Iris pigment epithelial cell (primary cell): ENCODE data around the gene GSTM4.
"Not testable (repeated sequence)": the region's sequence is repeated elsewhere in the genome, so short reads cannot be mapped to it uniquely, and the experiment has no call there.

Source experiments
- DNase-seq: peaks from one replicate; pipeline ENCODE4 v3.0.0-alpha.2; 2011; ENCODE audit warnings: low read depth

GSTM4 gene

DNA sequence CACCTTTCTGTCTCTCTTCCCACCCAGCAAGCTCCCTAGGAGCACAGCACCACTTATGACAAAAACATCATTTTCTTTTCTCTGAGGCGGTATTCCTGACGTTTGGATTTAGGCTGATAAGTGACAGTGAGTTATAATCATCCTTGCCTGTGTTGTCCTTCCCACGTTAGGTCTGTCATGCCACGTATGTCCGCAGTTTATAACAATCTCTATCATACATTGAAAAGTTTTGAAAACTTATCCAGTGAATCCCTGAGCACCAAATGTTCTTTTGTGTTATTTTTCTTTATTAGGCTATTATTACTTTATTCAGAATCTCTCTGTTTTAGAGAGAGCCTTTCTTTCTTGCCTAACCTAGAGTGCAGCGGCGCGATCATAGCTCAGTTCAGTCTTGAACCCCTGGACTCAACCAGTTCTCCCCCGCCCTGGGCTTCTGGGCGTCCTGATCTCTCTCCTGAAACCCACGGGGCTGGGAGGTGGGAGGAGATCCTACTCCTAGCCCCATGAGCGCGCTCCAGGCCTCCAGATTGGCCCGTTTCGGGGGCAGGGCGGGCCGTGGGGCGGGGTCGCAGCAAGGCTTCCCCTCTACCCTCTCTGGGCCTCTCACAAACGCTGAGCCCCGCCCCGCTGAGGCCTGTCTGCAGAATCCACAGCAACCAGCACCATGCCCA, 11.7 kb downstream of the GSTM4 start, which contains the start of gene GSTM2:
GSTM2 (plus strand) TSS at position 606 of the 671 bp plus-strand sequence; CDS start at position 665, 59 bp downstream.
- peak; percentile 86 for DNase-seq

DNA sequence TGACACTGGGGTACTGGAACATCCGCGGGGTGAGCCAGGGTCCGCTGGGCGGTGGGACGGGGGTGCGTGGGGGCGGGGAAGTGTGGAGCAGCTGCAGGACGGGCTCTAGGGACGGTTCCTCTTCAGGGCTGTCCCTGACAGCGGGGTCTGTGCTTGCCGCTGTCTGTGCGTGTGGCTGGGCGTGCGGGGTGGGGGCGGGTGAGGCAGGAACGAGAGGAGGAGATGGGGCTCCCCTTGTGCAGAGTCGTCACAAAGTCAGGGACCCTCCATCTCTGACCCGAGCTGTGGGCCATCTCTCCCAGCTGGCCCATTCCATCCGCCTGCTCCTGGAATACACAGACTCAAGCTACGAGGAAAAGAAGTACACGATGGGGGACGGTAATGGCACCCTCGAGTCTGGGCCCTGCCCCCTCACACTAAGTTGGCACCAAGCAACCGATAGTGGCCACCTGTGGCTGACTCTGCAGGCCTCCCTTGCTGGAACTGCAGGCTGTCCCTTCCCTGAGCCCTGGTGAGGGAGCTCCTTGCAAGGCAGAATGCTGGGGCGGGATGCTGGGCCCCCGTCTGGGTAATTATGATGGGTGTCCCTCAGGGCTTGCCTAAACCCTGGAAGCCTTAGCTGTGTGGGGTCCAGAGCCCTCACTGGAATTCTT, 12.3 kb downstream of the GSTM4 start:
- no peak for DNase-seq

DNA sequence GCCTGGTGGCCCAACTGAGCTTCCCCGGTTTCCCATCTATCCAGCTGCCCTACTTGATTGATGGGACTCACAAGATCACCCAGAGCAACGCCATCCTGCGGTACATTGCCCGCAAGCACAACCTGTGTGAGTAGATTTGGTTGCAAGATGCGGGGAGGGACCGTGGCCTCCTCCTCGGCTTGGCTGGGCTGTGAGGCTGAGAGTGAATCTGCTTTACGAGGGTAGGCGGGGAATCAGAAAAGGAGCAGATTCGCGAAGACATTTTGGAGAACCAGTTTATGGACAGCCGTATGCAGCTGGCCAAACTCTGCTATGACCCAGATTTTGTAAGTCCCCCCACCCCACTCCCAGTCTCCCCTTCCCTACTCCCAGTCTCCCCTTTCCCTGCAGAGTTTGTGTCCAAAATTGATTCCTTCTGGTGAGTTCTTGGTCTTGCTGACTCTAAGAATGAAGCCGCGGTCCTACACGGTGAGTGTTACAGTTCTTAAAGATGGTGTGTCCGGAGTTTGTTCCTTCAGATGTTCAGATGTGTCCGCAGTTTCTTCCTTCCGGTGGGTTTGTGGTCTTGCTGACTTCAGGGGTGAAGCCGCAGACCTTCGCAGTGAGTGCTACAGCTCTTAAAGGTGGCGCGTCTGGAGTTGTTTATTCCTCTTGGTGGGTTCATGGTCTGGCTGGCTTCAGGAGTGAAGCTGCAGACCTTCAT, 13.5 kb downstream of the GSTM4 start:
- DNase-seq = no peak

DNA sequence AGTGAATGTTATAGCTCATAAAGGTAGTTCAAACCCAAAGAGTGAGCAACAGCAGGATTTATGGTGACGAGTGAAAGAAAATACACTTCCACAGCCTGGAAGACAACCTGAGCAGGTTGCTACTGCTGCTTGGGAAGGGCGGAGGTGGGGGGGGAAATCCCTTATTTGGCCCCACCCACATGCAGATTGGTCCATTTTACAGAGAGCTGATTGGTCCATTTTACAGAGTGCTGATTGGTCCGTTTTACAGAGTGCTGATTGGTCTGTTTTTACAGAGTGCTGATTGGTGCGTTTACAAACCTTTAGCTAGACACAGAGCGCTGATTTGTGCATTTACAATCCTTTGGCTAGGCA, 14.0 kb downstream of the GSTM4 start:
- not testable (repeated sequence) for DNase-seq

DNA sequence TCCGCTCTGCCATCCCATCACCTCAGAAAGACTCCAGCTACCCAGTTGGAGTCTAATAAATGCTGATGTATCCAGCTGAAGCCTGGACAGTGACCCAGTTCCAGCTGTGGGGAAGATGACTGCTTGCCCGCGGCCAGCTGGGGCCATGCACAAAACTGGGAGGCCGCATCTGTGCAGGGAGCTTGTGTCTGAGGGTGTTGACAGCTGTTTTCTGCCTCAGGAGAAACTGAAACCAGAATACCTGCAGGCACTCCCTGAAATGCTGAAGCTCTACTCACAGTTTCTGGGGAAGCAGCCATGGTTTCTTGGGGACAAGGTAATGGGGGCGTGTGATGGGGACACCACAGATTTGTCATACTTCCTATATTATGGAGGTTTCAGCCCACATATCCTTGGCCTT, 15.2 kb downstream of the GSTM4 start:
- DNase-seq = no peak

DNA sequence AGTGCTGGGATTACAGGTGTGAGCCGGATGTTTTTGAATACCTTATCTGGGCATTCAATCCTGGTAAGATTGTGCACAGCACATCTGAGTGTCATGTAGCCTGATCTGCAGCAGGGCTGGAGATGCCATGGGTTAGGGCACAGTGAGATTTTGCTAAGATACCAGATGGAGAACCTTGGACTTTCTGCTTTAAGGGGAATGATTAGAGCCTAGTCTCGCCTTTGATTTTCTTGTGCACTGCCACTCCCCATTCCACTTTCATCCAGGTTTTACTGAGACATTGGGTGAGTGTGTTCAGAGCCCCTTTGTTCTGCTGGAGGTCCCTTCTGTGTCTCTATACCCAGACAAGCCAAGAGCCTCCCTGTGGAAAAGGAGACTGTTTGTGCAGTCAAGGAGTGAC, 18.0 kb downstream of the GSTM4 start:
- DNase-seq = not testable (repeated sequence)

DNA sequence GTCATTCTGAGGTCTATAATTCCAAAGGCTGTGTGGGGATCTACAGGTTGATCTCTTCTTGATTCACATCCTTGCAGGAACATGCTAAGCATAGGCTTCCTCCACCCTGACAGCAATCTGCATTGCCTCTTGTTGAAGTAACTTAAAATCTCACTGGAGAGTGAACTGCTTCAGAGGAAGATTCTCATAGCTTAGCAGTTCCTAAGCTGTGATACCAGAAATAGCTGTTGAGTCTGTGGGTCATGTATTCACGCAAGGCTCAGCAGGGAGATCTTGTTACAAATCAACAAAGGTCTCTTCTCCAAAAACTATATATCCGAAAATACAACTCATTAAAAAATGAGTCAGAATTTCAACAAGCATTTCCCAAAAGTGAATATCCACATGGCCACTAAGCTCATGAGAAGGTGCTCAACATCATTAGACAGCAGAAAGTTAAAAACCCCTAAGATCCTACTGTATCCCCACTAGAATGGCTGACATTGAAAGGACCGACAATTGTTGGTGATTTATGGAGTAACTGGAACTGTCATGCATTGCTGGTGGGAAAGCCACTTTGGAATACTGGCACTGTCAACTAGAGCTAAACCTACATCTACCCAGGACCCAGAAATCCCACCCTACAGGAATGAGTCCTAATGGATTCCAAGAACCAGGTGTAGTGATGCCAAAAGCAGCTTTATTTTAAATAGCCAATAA, 20.9 kb downstream of the GSTM4 start:
- not testable (repeated sequence) for DNase-seq

DNA sequence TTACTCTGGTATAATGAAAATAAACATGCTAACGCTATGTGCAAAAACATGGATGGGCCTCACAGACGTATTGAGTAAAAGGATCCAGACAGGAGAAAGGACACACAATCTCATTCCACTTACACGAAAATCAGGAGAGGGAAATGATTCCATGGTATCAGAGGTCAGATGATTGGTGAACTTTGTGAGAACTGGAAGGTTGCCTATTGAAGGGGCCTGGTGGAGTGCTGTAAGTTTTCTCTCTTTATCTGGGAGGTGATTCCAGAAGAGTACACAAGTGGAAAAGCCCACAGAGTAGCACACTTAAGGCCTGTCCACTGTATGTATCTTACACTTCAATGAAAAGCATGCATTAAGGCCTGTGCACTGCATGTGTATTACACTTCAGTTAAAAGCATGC, 21.6 kb downstream of the GSTM4 start:
- no peak for DNase-seq

DNA sequence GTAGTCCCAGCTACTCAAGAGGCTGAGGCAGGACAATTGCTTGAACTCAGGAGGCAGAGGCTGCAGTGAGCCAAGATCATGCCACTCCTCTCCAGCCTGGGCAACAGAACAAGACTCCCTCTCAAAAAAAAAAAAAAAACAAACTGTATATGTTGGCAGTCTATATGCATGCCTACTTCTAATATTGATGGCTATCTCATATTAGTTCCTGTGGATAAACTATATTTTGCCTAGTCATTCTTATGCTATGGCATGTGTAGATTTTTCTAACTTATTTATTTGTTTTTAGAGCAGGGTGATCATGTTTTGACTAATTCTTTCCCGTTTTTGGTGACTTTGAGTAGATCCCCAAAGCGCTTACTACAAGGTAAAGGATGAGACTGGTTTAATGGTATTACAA, 22.7 kb downstream of the GSTM4 start:
- not testable (repeated sequence) for DNase-seq

DNA sequence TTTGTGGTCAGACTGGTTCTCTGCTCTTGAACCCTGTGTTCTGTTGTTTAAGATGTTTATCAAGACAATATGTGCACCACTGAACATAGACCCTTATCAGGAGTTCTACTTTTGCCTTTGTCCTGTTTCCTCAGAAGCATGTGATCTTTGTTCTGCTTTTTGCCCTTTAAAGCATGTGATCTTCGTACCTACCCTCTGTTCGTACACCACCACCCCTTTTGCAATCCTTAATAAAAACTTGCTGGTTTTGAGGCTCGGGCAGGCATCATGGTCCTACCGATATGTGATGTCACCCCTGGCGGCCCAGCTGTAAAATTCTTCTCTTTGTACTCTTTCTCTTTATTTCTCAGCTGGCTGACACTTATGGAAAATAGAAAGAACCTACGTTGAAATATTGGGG, 28.9 kb downstream of the GSTM4 start:
- DNase-seq = not testable (repeated sequence)

DNA sequence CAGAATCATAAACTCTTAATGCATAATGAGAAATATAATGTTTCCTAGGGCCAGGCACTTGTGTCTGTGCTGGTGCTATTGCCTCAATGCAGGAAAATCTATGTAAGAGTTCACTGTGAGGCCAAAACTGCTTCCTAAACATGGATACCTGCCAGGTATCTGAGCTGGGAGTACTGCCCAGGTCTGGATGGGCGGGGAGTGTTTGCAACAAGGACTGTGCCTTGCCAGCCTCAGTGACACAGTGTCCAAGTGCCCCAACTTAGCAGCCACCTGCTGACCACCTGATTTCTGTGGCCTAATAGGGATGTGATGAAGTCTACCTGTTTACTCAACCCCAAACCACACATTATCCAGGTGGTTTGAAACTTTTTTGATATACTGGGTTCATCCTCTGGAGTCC, 29.5 kb downstream of the GSTM4 start:
- DNase-seq = not testable (repeated sequence)

DNA sequence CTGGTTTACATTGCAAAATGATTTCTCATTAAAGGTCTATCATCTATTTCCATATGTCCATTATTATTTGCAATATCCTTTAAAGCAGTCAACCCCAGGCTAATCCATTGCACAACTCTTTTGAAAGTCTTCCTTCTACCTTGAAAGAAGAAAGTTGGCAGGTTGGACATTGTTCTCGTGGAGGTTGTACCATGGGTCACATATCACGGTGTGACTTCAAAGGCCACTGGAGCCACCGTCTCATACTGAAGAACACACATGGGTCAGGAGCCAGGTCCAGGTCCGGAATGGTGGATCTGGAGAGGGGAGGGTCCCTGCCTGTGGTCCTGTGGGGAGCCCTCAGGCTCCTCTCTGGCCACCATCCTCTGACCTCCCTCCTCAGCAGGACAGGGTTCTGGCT, 30.0 kb downstream of the GSTM4 start:
- DNase-seq = not testable (repeated sequence)

DNA sequence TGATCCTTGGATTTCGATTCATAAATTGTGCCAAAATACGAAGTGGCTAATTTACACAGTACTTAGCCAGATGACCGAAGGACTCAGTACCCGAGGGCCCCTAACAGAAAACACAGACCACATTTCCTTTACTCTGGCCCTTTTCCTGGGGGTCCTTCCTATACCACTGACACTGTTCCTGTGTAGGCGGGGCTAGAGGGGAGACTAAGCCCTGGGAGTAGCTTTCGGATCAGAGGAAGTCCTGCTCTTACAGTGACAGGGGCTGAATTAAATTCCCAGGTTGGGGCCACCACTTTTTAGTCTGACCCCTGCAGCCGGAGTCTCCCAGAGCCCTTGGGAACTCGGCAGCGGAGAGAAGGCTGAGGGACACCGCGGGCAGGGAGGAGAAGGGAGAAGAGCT, 31.2 kb downstream of the GSTM4 start:
- not testable (repeated sequence) for DNase-seq

DNA sequence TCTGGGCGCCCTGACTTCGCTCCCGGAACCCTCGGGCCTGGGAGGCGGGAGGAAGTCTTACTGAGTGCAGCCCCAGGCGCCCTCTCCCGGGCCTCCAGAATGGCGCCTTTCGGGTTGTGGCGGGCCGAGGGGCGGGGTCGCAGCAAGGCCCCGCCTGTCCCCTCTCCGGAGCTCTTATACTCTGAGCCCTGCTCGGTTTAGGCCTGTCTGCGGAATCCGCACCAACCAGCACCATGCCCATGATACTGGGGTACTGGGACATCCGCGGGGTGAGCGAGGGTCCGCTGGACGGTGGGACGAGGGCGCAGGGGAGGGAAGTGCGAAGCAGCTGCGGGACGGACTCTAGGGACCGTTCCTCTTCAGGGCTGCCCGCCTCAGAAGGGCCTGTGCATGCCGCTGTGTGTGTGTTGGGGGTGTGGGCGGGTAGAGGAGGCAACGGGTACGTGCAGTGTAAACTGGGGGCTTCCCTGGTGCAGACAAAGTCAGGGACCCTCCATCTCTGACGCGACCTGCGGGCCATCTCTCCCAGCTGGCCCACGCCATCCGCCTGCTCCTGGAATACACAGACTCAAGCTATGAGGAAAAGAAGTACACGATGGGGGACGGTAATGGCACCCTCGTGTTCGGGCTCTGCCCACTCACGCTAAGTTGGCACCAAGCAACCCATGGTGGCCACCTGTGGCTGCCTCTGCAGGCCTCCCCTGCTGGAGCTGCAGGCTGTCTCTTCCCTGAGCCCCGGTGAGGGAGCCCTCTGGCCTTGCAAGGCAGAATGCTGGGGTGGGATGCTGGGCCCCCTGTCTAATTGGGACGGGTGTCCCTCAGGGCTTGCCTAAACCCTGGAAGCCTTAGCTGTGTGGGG, 32.0 kb downstream of the GSTM4 start, which contains the start of gene GSTM1:
GSTM1 (plus strand) TSS at position 177 of the 859 bp plus-strand sequence; CDS start at position 234, 57 bp downstream.
- DNase-seq = no peak

DNA sequence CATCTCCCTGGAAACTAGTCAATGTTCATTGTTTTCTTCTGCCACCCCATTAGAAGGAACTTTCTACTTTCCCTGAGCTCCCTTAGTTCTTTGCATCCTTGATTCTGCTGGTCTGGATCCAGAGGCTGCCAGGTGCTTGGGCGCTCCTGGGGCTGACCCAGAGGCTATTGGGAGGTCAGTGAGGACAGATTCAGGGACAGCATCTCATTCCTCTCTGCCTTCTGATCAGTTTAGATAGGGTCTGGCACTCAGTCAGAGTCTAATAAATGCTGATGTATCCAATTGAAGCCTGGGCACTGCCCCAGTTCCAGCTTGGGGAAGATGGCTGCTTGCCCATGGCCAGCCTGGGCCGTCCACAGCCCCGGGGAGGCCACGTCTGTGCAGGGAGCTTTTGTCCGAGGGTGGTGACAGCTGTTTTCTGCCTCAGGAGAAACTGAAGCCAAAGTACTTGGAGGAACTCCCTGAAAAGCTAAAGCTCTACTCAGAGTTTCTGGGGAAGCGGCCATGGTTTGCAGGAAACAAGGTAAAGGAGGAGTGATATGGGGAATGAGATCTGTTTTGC, 34.0 kb downstream of the GSTM4 start:
- no peak for DNase-seq

DNA sequence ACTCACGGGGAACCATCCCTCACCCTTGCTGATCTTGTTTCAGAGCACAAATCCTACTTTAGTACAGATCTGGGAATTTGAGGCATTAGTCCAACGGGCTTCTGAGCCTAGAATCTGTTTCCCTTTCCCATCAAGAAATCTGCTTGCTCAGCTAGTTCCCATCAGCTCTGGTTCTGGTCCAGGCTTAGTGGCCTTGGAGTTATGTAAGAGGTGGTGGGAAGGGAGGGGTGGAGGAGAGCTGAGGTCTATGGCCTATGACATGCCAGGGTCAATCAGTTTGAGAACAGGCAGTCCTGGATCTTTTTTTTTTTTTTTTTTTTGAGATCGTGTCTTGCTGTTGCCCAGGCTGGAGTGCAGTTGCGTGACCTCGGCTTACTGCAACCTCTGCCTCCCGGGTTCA, 35.9 kb downstream of the GSTM4 start:
- DNase-seq = no peak

DNA sequence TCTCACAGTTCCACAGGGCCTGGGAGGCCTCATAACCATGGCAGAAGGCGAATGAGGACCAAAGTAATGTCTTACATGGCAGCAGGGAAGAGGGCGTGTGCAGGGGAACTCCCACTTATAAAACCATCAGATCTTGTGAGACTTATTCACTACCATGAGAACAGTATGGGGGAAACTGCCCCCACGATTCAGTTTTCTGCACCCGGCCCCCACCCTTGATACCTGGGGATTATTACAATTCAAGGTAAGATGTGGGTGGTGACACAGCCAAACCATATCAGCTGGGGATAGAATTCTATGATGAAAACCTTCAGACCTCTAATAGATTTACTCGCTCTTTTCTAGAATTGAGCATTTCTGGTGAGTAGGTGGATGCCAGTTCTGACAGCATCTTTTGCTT, 38.5 kb downstream of the GSTM4 start:
- DNase-seq = not testable (repeated sequence)

DNA sequence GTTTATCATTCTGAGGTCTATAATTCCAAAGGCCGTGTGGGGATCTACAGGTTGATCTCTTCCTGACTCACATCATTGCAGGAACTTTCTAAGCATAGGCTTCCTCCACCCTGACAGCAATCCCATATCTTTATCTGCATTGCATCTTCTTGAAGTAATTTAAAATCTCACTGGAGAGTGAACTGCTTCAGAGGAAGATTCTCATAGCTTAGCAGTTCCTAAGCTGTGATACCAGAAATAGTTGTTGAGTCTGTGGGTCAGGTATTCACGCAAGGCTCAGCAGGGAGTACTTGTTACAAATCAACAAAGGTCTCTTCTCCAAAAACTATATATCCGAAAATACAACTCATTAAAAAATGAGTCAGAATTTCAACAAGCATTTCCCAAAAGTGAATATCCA, 39.2 kb downstream of the GSTM4 start:
- DNase-seq = not testable (repeated sequence)

DNA sequence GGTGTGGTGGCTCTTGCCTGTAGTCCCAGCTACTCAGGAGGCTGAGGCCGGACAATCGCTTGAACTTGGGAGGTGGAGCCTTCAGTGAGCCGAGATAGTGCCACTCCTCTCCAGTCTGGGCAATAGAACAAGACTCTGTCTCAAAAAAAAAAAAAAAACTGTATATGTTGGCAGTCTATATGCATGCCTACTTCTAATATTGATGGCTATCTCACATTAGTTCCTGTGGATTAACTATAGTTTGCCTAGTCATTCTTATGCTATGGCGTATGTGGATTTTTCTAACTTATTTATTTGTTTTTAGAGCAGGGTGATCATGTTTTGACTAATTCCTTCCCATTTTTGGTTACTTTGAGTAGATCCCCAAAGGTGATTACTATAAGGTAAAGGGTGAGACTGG, 41.2 kb downstream of the GSTM4 start:
- DNase-seq = no peak

DNA sequence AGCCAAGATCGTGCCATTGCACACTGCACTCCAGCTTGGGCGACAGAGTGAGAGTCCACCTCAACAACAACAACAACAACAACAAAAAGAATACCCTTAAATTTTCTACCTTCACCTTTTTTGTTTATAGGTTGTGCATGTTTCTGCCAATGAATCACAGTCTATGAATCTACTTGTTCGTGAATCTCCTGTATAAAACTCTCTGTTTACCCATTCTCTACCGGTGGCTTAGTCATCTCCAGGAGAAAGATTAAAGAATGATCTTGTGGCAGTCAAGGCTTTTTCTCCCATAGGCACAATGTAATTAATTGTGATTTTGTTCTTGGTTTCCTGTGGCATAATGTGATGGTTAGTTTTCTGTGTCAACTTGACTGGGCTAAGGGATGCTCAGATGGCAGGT, 42.0 kb downstream of the GSTM4 start:
- not testable (repeated sequence) for DNase-seq

DNA sequence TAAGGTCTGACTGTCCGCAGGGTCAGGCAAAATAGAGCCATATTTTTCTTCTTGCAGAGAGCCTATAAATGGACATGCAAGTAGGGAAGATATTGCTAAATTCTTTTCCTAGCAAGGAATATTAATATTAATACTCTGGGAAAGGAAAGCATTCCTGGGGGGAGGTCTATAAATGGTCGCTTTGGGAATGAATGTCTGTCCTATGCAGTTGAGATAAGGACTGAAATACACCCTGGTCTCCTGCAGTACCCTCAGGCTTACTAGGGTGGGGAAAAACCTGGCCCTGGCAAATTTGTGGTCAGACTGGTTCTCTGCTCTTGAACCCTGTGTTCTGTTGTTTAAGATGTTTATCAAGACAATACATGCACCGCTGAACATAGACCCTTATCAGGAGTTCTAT, 47.0 kb downstream of the GSTM4 start:
- DNase-seq = not testable (repeated sequence)
